Measurements from ENCODE around the gene SLC7A6OS.
A peak's percentile ranks its signal among the peaks of the same experiment; 100 is the strongest.

SLC7A6OS gene

GRCh38 chr16:68328151-68328859, 17.6 kb upstream of the SLC7A6OS start:
- H3K27ac ChIP-seq (ENCODE audit: insufficient read depth, low read length, poor library complexity, severe bottlenecking) = no peak overlapping the region
- H3K4me3 ChIP-seq (ENCODE audit: insufficient read depth, low read depth, low read length, poor library complexity, severe bottlenecking) = no peak overlapping the region
- DNase-seq = peak; percentile 65 to 76 (median 69)
- H3K36me3 ChIP-seq (ENCODE audit: control insufficient read depth, insufficient read depth, low read length) = peaks cover 13% of the 10 kb centered on the region
- H3K27me3 ChIP-seq (replicated peaks; ENCODE audit: control insufficient read depth, insufficient read depth, low read length, poor library complexity, severe bottlenecking) = no peaks in the 10 kb centered on the region
- H3K4me1 ChIP-seq (ENCODE audit: control insufficient read depth, insufficient read depth, low read length, poor library complexity, severe bottlenecking) = peaks cover 6% of the 10 kb centered on the region
- H3K9me3 ChIP-seq (ENCODE audit: control insufficient read depth, low read length) = no peaks in the 10 kb centered on the region

GRCh38 chr16:68324780-68325357, 14.1 kb upstream of the SLC7A6OS start:
- no peaks in the 10 kb centered on the region for H3K27me3 ChIP-seq (replicated peaks; ENCODE audit: control insufficient read depth, insufficient read depth, low read length, poor library complexity, severe bottlenecking)
- peaks cover 21% of the 10 kb centered on the region for H3K36me3 ChIP-seq (ENCODE audit: control insufficient read depth, insufficient read depth, low read length)
- H3K27ac ChIP-seq (ENCODE audit: insufficient read depth, low read length, poor library complexity, severe bottlenecking) = no peak overlapping the region
- DNase-seq = no peak
- H3K4me1 ChIP-seq (ENCODE audit: control insufficient read depth, insufficient read depth, low read length, poor library complexity, severe bottlenecking) = no peaks in the 10 kb centered on the region
- no peak overlapping the region for H3K4me3 ChIP-seq (ENCODE audit: insufficient read depth, low read depth, low read length, poor library complexity, severe bottlenecking)
- no peaks in the 10 kb centered on the region for H3K9me3 ChIP-seq (ENCODE audit: control insufficient read depth, low read length)

GRCh38 chr16:68324336-68324735, 13.6 kb upstream of the SLC7A6OS start:
- Histone ChIP-seq H3K27ac (ENCODE audit: insufficient read depth, low read length, poor library complexity, severe bottlenecking) (no peak overlapping the region), H3K4me3 (ENCODE audit: insufficient read depth, low read depth, low read length, poor library complexity, severe bottlenecking) (no peak overlapping the region), H3K9me3 (ENCODE audit: control insufficient read depth, low read length) (no peaks in the 10 kb centered on the region), H3K27me3 (replicated peaks; ENCODE audit: control insufficient read depth, insufficient read depth, low read length, poor library complexity, severe bottlenecking) (no peaks in the 10 kb centered on the region), H3K36me3 (ENCODE audit: control insufficient read depth, insufficient read depth, low read length) (peaks cover 25% of the 10 kb centered on the region), H3K4me1 (ENCODE audit: control insufficient read depth, insufficient read depth, low read length, poor library complexity, severe bottlenecking) (no peaks in the 10 kb centered on the region)
- no peak for DNase-seq

GRCh38 chr16:68319185-68319908, 8.6 kb upstream of the SLC7A6OS start:
- Histone ChIP-seq H3K4me3 (ENCODE audit: insufficient read depth, low read depth, low read length, poor library complexity, severe bottlenecking) (no peak overlapping the region), H3K9me3 (ENCODE audit: control insufficient read depth, low read length) (no peaks in the 10 kb centered on the region), H3K27ac (ENCODE audit: insufficient read depth, low read length, poor library complexity, severe bottlenecking) (no peak overlapping the region), H3K36me3 (ENCODE audit: control insufficient read depth, insufficient read depth, low read length) (peaks cover 38% of the 10 kb centered on the region), H3K27me3 (replicated peaks; ENCODE audit: control insufficient read depth, insufficient read depth, low read length, poor library complexity, severe bottlenecking) (no peaks in the 10 kb centered on the region), H3K4me1 (ENCODE audit: control insufficient read depth, insufficient read depth, low read length, poor library complexity, severe bottlenecking) (no peaks in the 10 kb centered on the region)
- no peak for DNase-seq

GRCh38 chr16:68313116-68313515, 2.4 kb upstream of the SLC7A6OS start:
- Histone ChIP-seq H3K27ac (ENCODE audit: insufficient read depth, low read length, poor library complexity, severe bottlenecking) (no peak overlapping the region), H3K36me3 (ENCODE audit: control insufficient read depth, insufficient read depth, low read length) (peaks cover 17% of the 10 kb centered on the region)

GRCh38 chr16:68310437-68310773, 341 bp downstream of the SLC7A6OS start:
- peaks cover 13% of the 10 kb centered on the region for H3K4me1 ChIP-seq (ENCODE audit: control insufficient read depth, insufficient read depth, low read length, poor library complexity, severe bottlenecking)
- DNase-seq = no peak
- peaks cover 24% of the 10 kb centered on the region for H3K36me3 ChIP-seq (ENCODE audit: control insufficient read depth, insufficient read depth, low read length)
- H3K9me3 ChIP-seq (ENCODE audit: control insufficient read depth, low read length) = no peaks in the 10 kb centered on the region
- no peaks in the 10 kb centered on the region for H3K27me3 ChIP-seq (replicated peaks; ENCODE audit: control insufficient read depth, insufficient read depth, low read length, poor library complexity, severe bottlenecking)
- peak overlapping the region; percentile 88 for H3K4me3 ChIP-seq (ENCODE audit: insufficient read depth, low read depth, low read length, poor library complexity, severe bottlenecking)
- peak overlapping the region; percentile 84 for H3K27ac ChIP-seq (ENCODE audit: insufficient read depth, low read length, poor library complexity, severe bottlenecking)

More at GRCh38 chr16:68313116-68313515, 2.4 kb upstream of the SLC7A6OS start:
- Histone ChIP-seq H3K4me3 (ENCODE audit: insufficient read depth, low read depth, low read length, poor library complexity, severe bottlenecking) (no peak overlapping the region), H3K9me3 (ENCODE audit: control insufficient read depth, low read length) (no peaks in the 10 kb centered on the region), H3K4me1 (ENCODE audit: control insufficient read depth, insufficient read depth, low read length, poor library complexity, severe bottlenecking) (peaks cover 13% of the 10 kb centered on the region), H3K27me3 (replicated peaks; ENCODE audit: control insufficient read depth, insufficient read depth, low read length, poor library complexity, severe bottlenecking) (no peaks in the 10 kb centered on the region)
- no peak for DNase-seq

GRCh38 chr16:68309799-68310198, 947 bp downstream of the SLC7A6OS start:
- Histone ChIP-seq H3K36me3 (ENCODE audit: control insufficient read depth, insufficient read depth, low read length) (peaks cover 30% of the 10 kb centered on the region), H3K4me1 (ENCODE audit: control insufficient read depth, insufficient read depth, low read length, poor library complexity, severe bottlenecking) (peaks cover 13% of the 10 kb centered on the region), H3K27me3 (replicated peaks; ENCODE audit: control insufficient read depth, insufficient read depth, low read length, poor library complexity, severe bottlenecking) (no peaks in the 10 kb centered on the region), H3K9me3 (ENCODE audit: control insufficient read depth, low read length) (no peaks in the 10 kb centered on the region), H3K27ac (ENCODE audit: insufficient read depth, low read length, poor library complexity, severe bottlenecking) (peak overlapping the region; percentile 84), H3K4me3 (ENCODE audit: insufficient read depth, low read depth, low read length, poor library complexity, severe bottlenecking) (peak overlapping the region; percentile 88)
- DNase-seq = no peak

GRCh38 chr16:68306633-68307032, 4.1 kb downstream of the SLC7A6OS start:
- Histone ChIP-seq H3K27ac (ENCODE audit: insufficient read depth, low read length, poor library complexity, severe bottlenecking) (no peak overlapping the region), H3K4me3 (ENCODE audit: insufficient read depth, low read depth, low read length, poor library complexity, severe bottlenecking) (no peak overlapping the region), H3K9me3 (ENCODE audit: control insufficient read depth, low read length) (no peaks in the 10 kb centered on the region), H3K36me3 (ENCODE audit: control insufficient read depth, insufficient read depth, low read length) (peaks cover 57% of the 10 kb centered on the region), H3K4me1 (ENCODE audit: control insufficient read depth, insufficient read depth, low read length, poor library complexity, severe bottlenecking) (peaks cover 10% of the 10 kb centered on the region), H3K27me3 (replicated peaks; ENCODE audit: control insufficient read depth, insufficient read depth, low read length, poor library complexity, severe bottlenecking) (no peaks in the 10 kb centered on the region)
- no peak for DNase-seq

GRCh38 chr16:68300734-68301459, 9.8 kb downstream of the SLC7A6OS start:
- Histone ChIP-seq H3K27ac (ENCODE audit: insufficient read depth, low read length, poor library complexity, severe bottlenecking) (no peak overlapping the region), H3K9me3 (ENCODE audit: control insufficient read depth, low read length) (no peaks in the 10 kb centered on the region), H3K36me3 (ENCODE audit: control insufficient read depth, insufficient read depth, low read length) (peaks cover 92% of the 10 kb centered on the region), H3K4me1 (ENCODE audit: control insufficient read depth, insufficient read depth, low read length, poor library complexity, severe bottlenecking) (no peaks in the 10 kb centered on the region), H3K4me3 (ENCODE audit: insufficient read depth, low read depth, low read length, poor library complexity, severe bottlenecking) (no peak overlapping the region), H3K27me3 (replicated peaks; ENCODE audit: control insufficient read depth, insufficient read depth, low read length, poor library complexity, severe bottlenecking) (no peaks in the 10 kb centered on the region)
- DNase-seq = no peak
